GM18508 (cell line): ENCODE measurements around the gene CCDC187.

Source experiments
- ATAC-seq: cut with Tn5 transposase; IDR thresholded peaks from one replicate; pipeline ENCODE4 v1.9.1; 2021; ENCODE audit warnings: moderate number of reproducible peaks; ENCODE audit not compliant: insufficient read depth, unreplicated experiment

CCDC187 gene

GRCh38 chr9:136218271-136218670, 85.6 kb downstream of the CCDC187 start:
- no peak for ATAC-seq

- ATAC-seq = no peak
Observed at GRCh38 chr9:136216541-136217244, 87.2 kb downstream of the CCDC187 start.

- ATAC-seq = no peak
Observed at GRCh38 chr9:136213733-136214132, 90.2 kb downstream of the CCDC187 start.

GRCh38 chr9:136212345-136212950, 91.4 kb downstream of the CCDC187 start:
- ATAC-seq = no peak

GRCh38 chr9:136211441-136212344, 92.2 kb downstream of the CCDC187 start:
- ATAC-seq = no peak

- ATAC-seq = no peak
Observed at GRCh38 chr9:136211006-136211405, 92.9 kb downstream of the CCDC187 start.

- no peak for ATAC-seq
Observed at GRCh38 chr9:136210276-136210675, 93.6 kb downstream of the CCDC187 start.

GRCh38 chr9:136209786-136210185, 94.1 kb downstream of the CCDC187 start:
- ATAC-seq = no peak

DNA sequence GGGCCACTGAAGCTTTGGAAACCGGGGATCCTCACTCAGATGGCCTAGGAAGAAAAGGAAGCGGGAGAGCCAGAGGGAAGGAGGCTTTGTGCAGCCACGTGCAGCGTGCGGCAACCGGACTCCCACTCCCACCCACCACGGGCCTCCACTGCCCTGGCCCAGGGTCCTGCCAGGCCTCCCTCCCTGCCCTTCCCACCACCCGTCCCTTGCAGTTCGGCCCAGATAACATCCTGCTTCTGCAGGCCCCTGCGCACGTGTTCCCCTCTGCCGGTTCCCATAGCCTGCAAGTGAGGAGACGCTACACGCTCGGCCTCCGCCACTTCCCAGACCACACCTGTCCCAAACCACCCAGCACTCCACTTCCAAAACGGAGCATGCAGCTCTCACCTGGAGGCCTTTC, 94.7 kb downstream of the CCDC187 start:
- ATAC-seq = no peak

GRCh38 chr9:136208675-136209074, 95.2 kb downstream of the CCDC187 start:
- no peak for ATAC-seq

GRCh38 chr9:136207616-136208015, 96.3 kb downstream of the CCDC187 start:
- ATAC-seq = no peak

DNA sequence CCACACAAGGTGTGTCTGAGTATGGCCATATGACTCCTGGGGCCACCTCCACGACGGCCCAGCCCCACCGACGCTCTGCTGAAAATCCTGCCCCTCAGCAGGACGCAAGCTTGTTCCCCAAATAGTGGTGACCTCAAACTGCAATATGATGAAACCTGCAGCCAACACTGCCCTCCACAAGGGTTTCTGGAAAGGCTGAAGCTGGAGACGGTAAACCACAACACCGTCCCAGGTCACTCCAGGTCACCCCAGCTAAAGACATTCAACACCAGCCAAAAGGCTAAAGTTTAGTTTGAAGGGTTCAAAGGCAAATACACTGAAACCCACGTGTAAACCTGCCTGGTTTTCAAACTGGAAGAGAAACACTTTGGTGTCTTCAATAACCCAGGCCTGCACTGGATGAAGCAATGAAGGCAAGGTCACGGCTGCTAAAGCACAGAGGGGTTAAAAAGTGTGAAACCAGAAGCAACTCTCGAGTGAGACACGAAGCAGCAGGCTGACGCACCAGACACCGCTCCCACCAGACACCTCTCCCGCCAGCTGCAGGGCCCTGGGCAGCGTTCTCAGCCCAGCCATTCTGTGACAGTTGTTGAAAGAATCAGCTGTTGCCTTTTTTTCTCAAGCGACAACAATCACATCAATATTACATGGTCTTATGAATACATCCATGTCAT, 97.2 kb downstream of the CCDC187 start:
- no peak for ATAC-seq

GRCh38 chr9:136205707-136205992, 98.2 kb downstream of the CCDC187 start:
- no peak for ATAC-seq

GRCh38 chr9:136204838-136205706, 98.8 kb downstream of the CCDC187 start, which contains the start of gene LHX3:
TSS of gene LHX3 (minus strand) at chr9:136205128. CDS start at chr9:136205012, 116 bp downstream.
- no peak for ATAC-seq

GRCh38 chr9:136204145-136204805, 99.6 kb downstream of the CCDC187 start:
- no peak for ATAC-seq

DNA sequence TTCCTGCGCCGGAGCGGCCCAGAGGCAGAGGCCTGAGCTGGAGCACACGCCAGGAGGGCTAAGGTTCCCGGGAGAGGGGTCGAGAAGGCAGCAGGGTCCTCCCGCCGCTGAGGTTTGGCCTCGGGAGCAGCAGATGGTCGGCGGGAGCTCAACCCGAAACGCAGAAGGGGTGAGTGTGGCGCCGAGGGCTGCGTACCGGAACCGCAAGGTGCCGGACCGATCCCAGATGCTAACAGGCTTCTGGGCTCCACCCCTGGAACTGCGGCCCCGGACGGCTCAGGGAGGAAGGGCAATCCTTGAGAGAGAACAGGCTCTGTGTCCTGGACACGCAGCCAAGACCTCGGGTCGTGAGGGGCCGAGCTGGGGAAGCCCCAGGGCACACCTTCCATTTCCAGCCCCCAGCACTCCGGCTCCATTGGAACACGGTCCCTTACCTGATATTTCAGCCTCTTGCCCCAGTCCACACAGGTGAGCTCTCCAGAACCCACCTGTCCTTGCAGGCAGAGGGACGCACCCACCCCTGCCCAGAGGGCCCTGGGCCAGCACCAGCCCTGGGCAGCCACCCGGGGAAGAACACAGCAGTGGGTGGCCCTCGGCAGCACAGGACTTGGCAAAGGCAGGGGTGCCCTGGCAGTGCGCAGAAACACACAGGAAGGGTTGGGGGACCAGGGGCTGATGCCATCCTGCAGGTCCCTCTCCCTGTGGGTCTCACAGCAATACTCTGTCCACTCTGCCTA, 100.3 kb downstream of the CCDC187 start:
- no peak for ATAC-seq

DNA sequence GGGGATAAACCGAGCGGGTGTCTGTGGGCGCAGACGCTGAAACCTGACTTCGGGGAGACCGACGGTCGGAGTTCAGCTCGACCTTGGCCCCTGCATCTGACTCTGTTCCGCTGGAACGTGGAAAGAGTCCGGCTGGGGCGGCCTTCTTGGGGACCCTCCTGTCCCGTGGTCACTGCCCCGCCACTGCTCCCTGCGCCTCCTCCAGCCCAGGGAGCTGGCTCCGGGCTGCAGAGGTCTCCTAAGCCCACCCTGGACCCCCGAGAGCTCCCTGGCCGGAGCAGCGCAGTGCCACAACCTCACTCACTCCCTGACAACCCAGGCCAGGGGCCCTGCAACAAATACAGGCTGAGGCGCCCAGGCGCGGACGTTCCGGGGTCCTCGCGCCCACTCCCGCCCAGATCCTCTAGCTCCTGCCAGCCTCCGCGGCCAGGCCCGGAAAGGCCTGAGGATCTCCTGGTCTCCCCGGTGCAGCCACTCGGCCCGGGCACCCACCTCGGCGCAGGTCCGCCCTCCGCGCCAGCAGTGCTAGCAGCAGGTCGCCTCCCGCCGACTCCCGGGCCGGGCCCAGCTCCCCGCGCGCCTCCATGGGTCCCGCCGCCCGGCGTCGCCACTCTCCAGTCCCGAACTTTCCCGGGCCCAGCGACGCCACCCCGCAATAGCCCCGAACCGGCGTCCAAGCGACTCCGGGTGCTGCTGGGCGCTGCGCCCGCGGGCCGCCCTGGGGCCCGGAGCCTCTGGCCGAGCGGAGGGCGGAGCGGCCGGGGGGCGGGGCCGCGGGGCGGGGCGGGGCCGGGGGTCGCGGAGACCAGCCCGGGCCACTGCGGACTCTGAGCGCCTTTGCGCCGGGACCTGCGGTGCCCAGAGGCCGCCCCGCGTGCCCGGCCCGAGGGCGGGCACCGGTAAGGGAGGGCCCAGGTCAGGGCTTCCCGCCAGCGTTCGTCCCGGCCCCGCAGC, 101.2 kb downstream of the CCDC187 start:
- no peak for ATAC-seq
